Endothelial cell of umbilical vein (primary cell): Measurements from ENCODE around the gene PIK3R6.

Experiments used
- EZH2 ChIP-seq: IDR thresholded peaks from 2 replicates; pipeline ENCODE4 v1.6.1; 2012; ENCODE audit warnings: borderline replicate concordance, low read depth, mild to moderate bottlenecking, moderate library complexity, low read length, inconsistent platforms; ENCODE audit not compliant: severe bottlenecking
- FOS ChIP-seq: IDR thresholded peaks from 2 replicates; pipeline ENCODE4 v1.6.1; 2011; ENCODE audit warnings: mild to moderate bottlenecking, low read length, moderate library complexity, borderline replicate concordance; ENCODE audit not compliant: insufficient read depth
- GATA2 ChIP-seq: IDR thresholded peaks from 2 replicates; pipeline ENCODE4 v1.7.0; 2011; ENCODE audit warnings: low read depth, mild to moderate bottlenecking, moderate library complexity, mixed read lengths, low read length; ENCODE audit not compliant: insufficient read length, insufficient read depth
- JUN ChIP-seq: IDR thresholded peaks from 2 replicates; pipeline ENCODE4 v1.6.1; 2011; ENCODE audit warnings: borderline replicate concordance, low read depth; ENCODE audit not compliant: insufficient read length, insufficient read depth
- MAX ChIP-seq: IDR thresholded peaks from 2 replicates; pipeline ENCODE4 v1.6.1; 2011; ENCODE audit not compliant: insufficient read depth, insufficient read length
- POLR2A ChIP-seq: IDR thresholded peaks from 2 replicates; pipeline ENCODE4 v1.6.1; 2012; ENCODE audit warnings: low read depth, mild to moderate bottlenecking, control low read depth, low read length
- POLR2AphosphoS5 ChIP-seq: IDR thresholded peaks from 2 replicates; pipeline ENCODE4 v1.6.1; 2012; ENCODE audit warnings: low read depth, mild to moderate bottlenecking, control low read depth, low read length, moderate library complexity; ENCODE audit not compliant: insufficient read depth
- TF ChIP-seq, protein P1 (sequence below), 2 donors: IDR thresholded peaks; 1 replicate in 1 of 2; 2 replicates in 1 of 2; pipeline ENCODE4 v1.5.1; 2011; ENCODE audit warnings: low read length in 2 of 2, mild to moderate bottlenecking in 2 of 2, moderate library complexity in 2 of 2, control low read depth in 1 of 2, inconsistent platforms in 1 of 2, low read depth in 1 of 2; ENCODE audit not compliant: insufficient read depth in 1 of 2; ENCODE audit errors: extremely low read depth in 1 of 2

DNA sequence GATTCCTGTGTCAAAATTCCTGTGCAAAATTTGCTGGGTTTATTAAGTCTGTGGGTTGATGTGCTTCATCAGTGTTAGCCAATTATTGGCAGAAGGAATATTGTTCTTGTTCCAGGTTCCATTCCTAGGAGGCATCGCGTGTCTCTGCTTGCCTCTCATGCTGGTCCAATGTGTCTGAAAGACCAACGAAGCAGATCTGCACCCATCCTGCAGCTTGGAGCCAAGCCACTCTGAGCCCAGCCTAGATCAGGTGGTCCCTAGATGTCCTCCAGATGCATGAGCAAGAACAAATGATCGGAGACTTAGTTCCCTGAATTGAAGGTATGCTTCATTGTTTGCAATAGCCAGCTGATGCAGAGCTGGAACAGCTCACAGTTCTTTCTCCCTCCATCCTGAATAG is 10.5 kb upstream of the PIK3R6 start:
- TF ChIP-seq FOS: no peak
- TF ChIP-seq, protein P1, sequence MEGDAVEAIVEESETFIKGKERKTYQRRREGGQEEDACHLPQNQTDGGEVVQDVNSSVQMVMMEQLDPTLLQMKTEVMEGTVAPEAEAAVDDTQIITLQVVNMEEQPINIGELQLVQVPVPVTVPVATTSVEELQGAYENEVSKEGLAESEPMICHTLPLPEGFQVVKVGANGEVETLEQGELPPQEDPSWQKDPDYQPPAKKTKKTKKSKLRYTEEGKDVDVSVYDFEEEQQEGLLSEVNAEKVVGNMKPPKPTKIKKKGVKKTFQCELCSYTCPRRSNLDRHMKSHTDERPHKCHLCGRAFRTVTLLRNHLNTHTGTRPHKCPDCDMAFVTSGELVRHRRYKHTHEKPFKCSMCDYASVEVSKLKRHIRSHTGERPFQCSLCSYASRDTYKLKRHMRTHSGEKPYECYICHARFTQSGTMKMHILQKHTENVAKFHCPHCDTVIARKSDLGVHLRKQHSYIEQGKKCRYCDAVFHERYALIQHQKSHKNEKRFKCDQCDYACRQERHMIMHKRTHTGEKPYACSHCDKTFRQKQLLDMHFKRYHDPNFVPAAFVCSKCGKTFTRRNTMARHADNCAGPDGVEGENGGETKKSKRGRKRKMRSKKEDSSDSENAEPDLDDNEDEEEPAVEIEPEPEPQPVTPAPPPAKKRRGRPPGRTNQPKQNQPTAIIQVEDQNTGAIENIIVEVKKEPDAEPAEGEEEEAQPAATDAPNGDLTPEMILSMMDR (IDR thresholded peaks at IDR 0.05; ENCODE audit: extremely low read depth in 1 of 2, insufficient read depth in 1 of 2, low read depth in 1 of 2, low read length in 2 of 2): no peak
- no peak for TF ChIP-seq POLR2A
- TF ChIP-seq MAX: no peak
- TF ChIP-seq EZH2: no peak
- no peak for TF ChIP-seq POLR2AphosphoS5
- no peak for TF ChIP-seq GATA2
- TF ChIP-seq JUN: no peak
